Peyer's patch (tissue), 4 donors: ENCODE results near the gene PLEKHG5.

Experiments
- POLR2A ChIP-seq, 2 donors: fragments of 450-650 bp; IDR thresholded peaks; one replicate each; pipeline ENCODE4 v1.5.1; 2017; ENCODE audit warnings: antibody characterized with exemption in 2 of 2, mild to moderate bottlenecking in 2 of 2, moderate library complexity in 2 of 2
- TF ChIP-seq, protein P1 (sequence below), 6 experiments: fragments of 450-650 bp in 4 of 6; fragments of 200-600 bp in 2 of 6; sonication (generic) in 1 of 6; IDR thresholded peaks; one replicate each; pipeline ENCODE4 v1.5.1; 2017 to 2019; ENCODE audit warnings: antibody characterized with exemption in 6 of 6, mild to moderate bottlenecking in 3 of 6, moderate library complexity in 1 of 6

DNA sequence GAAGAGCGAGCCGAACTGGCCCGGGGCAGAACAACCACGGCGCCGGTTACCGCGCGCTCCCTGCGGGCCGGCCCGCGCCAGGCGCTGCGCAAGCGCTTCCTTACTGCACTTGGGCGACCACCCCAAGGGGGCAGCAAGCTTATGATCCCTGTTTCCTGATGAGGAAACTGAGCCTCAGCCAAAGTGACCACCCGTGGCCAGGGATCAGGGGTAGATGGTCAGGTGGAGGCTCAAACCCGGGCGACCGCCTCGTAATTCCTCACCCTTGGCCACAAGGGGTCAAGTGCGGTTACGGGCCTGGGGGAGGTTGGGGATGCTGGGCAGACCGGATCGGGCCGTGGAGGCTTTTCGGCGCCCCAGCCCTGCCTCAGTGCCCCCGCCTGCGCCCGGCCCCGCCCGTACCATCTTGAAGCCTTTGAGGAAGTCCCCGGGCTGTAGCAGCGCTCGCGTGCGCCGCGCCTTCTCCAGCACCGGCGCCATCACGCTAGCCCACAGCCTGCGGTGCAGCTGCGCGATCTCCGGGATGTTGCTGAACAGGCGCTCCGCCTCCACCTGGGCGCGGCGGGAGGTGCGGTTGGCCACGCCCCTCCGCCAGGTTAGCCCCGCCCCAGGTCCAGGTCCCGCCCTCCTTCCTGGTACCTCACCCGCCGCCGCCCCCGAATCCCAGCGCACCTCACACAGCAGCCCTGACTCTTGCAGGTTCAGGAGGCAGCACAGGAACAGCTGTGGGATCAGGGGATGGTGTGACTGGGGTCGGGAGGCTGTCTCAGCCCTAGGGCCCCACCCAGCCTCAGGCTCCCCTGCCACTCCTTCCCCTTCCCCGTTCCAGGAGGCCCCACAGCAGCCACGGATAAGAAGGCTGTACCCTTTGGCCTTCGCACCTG, 20.1 kb downstream of the PLEKHG5 start:
- TF ChIP-seq, protein P1, sequence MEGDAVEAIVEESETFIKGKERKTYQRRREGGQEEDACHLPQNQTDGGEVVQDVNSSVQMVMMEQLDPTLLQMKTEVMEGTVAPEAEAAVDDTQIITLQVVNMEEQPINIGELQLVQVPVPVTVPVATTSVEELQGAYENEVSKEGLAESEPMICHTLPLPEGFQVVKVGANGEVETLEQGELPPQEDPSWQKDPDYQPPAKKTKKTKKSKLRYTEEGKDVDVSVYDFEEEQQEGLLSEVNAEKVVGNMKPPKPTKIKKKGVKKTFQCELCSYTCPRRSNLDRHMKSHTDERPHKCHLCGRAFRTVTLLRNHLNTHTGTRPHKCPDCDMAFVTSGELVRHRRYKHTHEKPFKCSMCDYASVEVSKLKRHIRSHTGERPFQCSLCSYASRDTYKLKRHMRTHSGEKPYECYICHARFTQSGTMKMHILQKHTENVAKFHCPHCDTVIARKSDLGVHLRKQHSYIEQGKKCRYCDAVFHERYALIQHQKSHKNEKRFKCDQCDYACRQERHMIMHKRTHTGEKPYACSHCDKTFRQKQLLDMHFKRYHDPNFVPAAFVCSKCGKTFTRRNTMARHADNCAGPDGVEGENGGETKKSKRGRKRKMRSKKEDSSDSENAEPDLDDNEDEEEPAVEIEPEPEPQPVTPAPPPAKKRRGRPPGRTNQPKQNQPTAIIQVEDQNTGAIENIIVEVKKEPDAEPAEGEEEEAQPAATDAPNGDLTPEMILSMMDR (IDR thresholded peaks at IDR 0.05), result peak in 1 of 6 experiments; percentile 10
- TF ChIP-seq POLR2A (IDR thresholded peaks at IDR 0.05), result peak; percentile 45 to 67
